ENCODE results near the gene EPB41L3.

EPB41L3 gene

GRCh38 chr18:5398269-5398668 lies 145.5 kb downstream of the EPB41L3 start:
- no peak for DNase-seq

GRCh38 chr18:5397102-5397501 lies 146.7 kb downstream of the EPB41L3 start:
- no peak for DNase-seq

- no peak for DNase-seq
Measured at GRCh38 chr18:5395860-5396448, 147.8 kb downstream of the EPB41L3 start.

DNA sequence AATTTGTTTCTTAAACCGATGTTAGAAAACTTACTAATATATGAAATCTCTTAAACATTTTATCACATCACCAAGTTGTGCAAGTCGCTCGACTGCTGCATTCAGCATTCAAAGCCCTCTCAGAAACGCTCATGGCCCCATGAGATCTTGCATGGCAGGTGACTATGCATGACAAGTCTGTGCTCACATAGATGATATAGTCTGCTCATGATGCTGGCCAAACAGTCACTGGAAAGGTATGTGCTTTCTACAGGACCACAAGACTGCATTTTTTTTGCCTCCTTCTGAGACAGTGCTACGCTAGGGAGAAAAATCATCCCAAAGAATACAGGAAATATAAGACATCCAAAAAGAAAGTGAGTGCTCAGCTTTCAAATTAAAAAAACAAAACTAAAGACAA lies 150.0 kb downstream of the EPB41L3 start:
- DNase-seq: no peak

DNA sequence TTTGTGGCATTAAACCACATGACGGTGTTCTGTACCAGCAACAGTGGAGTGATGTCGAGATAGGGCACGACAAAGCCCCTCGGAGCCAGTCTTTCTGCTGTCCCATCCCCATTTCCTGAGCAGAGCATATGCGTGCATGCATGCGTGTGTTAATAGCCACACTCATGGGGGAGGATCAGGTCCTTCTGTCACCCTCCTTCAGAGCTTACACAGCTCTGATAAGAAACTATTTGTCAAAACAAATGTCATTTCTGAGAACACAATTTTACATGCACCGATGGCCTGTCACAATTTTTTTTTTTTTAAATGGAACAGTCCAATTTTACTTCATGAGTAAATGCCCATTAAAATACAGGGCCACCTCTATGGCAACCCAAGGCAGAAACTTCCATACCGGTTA lies 152.4 kb downstream of the EPB41L3 start:
- no peak for DNase-seq

DNA sequence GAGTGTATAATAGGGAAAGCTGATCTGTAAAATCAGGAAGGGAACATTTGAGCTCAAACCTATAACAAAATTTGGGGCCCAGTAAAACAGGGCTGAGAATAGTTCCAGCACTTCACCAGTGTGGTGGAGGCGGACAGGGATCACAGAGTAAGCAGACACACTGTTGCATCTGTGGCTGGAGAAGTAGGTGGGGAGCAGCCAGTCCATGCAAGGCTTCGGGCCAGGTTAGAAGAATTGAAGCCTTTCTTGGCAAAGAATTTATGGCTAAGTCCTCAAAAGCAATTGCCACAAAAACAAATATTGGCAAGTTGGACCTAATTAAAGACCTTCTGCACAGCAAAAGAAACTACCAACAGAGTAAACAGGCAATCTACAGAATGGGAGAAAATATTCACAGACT lies 154.4 kb downstream of the EPB41L3 start:
- no peak for DNase-seq

- no peak for DNase-seq
Measured at GRCh38 chr18:5388896-5389295, 154.9 kb downstream of the EPB41L3 start.

GRCh38 chr18:5380586-5380985 lies 163.2 kb downstream of the EPB41L3 start:
- no peak for DNase-seq

DNA sequence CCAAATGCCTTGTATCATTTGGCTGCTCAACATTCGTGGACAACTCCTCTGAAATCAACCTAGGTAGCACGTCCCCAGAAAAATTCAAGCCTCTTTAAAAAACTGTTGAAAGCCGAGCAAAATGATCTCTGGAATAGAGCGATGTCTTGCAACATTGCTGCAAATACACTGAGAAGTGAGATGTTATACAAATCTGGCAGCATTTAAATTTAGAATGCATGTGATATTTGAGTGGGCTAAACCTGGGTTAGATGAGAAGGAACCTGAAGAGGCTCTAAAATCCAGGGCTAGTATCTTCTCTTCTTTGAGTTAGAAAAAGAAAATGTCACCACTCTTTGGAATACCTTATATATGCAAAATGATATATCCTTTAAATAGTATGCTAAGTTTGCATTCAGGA lies 166.8 kb downstream of the EPB41L3 start:
- DNase-seq: no peak

DNA sequence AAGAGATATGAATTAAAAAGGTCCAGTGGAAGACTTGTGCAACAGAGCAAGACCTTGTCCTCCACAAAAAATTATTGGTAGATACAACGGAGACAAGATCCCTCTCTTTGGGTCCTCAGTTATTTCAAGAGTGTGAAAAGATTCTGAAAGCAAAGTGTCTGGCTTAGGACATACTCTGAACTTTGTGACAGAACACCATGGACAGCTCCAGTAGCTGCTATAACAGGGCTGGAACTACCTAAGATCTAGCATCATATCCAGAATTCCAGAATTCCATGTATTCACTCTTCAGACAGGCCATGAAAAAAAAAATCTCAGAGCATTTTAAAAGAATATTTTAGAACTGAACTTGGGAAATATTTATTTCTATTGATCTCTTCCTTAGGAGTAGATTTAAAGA lies 173.5 kb downstream of the EPB41L3 start:
- DNase-seq: no peak

GRCh38 chr18:5369513-5369912 lies 174.3 kb downstream of the EPB41L3 start:
- DNase-seq: no peak

DNA sequence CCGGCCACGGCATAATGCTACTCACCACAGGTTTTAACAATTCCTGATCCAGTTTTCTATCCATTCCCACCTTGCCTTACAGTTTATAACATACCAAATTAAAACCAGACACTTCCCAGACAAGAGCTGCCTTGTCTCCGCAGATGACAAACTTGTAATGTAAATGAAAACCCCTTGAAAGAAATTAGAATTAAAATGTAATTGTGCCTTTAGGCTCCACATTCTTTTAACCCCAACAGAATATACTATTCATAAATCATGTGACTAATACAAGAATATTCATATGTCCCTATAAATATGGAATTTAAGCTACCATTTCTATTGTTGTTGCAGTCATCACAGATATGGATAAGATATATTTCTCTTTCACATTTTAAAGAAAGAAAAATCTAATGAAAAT lies 178.4 kb downstream of the EPB41L3 start:
- DNase-seq: no peak

- no peak for DNase-seq
Measured at GRCh38 chr18:5350636-5351035, 193.2 kb downstream of the EPB41L3 start.
